GM12874 (cell line): ENCODE results near the gene EXOC4.

ENCODE experiments used
- TF ChIP-seq, protein P1 (sequence below): IDR thresholded peaks from 2 replicates; pipeline ENCODE4 v1.5.1; 2011; ENCODE audit warnings: low read depth, mild to moderate bottlenecking, control low read depth, low read length, moderate library complexity; ENCODE audit not compliant: insufficient read depth

Gene EXOC4

DNA sequence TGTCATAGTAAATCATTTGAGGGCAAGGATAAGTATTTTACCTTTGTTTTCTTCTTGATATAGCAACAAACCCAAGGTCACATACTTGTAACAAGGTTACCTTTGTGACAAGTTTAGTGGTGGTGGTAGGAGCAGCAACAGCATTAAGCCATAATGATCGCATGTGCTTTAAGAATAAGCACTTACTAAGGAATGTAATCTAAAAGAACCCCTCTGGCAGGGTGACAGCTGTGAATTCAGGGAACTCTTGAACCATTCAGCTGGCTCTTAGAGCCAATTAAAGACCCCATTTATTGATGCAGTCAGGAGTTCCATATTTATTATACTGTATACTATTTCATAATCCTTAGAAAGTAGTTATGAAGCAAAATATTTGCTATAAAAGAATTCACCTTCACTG lies 370.8 kb downstream of the EXOC4 start:
- TF ChIP-seq, protein P1, sequence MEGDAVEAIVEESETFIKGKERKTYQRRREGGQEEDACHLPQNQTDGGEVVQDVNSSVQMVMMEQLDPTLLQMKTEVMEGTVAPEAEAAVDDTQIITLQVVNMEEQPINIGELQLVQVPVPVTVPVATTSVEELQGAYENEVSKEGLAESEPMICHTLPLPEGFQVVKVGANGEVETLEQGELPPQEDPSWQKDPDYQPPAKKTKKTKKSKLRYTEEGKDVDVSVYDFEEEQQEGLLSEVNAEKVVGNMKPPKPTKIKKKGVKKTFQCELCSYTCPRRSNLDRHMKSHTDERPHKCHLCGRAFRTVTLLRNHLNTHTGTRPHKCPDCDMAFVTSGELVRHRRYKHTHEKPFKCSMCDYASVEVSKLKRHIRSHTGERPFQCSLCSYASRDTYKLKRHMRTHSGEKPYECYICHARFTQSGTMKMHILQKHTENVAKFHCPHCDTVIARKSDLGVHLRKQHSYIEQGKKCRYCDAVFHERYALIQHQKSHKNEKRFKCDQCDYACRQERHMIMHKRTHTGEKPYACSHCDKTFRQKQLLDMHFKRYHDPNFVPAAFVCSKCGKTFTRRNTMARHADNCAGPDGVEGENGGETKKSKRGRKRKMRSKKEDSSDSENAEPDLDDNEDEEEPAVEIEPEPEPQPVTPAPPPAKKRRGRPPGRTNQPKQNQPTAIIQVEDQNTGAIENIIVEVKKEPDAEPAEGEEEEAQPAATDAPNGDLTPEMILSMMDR, result no peak

DNA sequence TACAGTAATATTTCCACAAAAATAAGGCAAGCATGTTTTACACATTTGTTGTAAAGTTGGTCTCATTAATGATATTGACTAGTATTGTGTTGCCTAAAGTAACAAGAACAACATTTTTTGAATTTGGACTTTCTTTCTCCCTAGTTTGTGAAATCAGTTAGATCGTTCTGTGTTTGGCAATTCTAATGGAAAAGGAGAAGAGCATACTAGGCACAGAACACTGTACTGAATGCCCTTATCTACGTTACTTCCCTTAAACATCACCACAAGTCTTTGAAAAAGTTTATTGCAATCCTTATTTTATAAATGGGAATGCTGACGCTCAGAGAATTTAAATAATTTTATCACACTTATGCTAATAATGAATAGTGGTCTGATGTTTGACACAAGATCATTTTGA lies 372.2 kb downstream of the EXOC4 start:
- TF ChIP-seq, protein P1, result no peak

DNA sequence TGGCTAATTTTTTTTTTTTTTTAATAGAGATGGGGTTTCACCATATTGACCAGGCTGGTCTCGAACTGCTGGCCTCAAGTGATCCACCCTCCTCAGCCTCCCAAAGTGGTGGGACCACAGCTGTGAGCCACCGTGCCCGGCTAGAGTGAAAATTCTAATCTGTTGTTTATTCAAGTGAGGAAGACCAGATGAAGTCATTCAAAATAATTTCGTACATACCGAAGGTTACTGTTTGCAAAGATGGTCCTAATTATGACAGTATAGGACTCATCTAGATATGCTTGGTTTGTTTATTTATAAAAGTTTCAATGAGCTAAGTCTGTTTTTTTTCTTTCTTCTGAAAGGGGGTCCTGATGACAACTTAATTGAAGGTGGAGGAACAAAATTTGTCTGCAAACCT lies 376.8 kb downstream of the EXOC4 start:
- TF ChIP-seq, protein P1, result no peak

DNA sequence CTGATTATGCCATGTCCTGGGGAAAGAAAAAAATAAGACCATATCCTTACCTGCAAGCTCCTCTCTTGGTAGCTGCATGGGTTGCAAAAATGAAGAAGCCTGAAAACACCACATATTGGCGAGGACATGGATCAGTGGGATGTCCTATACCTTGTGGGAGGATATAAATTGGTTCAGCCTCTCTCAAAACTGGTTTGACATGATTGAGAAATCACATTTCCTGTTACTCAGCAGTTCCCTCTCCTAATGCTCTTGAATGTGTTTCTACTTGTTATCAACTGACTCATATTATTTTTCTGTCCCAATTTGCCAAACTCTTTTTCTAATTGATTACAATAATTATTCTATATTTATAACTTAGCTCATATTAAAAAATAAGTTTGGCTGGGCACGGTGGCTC lies 380.2 kb downstream of the EXOC4 start:
- TF ChIP-seq, protein P1, result no peak

DNA sequence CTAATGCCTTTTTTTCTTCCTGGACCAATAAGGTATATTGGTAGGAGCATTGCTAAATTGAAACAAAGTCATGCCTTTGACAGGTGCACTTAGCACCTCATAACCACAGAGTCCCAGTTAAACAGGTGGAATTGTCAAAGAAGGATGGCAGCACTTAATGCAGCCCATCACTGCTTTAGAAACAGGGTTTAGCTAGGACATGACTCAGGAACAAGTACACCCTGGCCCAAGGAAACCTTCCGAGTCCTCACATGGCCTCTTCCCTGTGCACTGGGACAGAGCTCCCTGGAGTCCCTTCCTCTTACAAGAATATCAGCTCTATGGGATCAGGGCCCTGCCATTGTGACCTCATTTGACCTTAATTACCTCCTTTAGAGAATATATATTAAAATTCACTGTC lies 382.7 kb downstream of the EXOC4 start:
- TF ChIP-seq, protein P1, result no peak

DNA sequence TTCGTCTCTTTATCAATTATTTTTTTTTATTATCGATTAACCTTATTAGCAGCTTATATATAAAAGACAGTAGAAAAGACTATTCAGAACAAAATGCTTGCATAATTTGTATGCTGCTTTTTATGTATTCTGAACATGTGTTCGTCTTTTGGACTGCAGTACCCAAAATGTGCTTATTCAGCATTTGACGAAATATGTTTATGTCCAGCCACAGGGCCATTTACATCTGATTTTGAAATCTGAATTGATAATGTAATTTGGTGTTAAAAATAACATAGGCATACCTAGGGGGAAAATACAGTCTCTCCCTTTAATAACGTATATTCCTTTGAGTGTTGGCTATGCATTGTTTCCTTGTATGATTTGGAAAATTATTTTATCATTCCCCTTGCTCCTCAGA lies 386.0 kb downstream of the EXOC4 start:
- TF ChIP-seq, protein P1, result no peak

DNA sequence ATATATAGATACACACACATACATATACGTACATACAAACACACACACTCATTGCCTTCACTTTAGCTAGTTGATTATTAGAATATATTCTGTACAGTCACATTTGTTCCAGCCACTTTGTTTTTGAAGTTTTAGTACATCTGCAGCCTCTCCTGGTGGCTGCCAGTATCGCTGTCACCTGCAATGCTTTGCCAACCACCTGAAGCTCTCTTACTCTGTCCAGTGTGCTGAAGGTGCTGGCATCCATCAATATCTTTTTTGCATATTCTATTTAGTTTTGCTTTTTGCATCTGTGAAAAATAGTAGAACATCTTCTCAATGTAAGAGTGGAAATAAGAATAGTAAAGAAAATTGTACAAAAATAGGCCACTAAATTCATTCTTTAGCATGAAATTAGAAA lies 388.6 kb downstream of the EXOC4 start:
- TF ChIP-seq, protein P1, result no peak

DNA sequence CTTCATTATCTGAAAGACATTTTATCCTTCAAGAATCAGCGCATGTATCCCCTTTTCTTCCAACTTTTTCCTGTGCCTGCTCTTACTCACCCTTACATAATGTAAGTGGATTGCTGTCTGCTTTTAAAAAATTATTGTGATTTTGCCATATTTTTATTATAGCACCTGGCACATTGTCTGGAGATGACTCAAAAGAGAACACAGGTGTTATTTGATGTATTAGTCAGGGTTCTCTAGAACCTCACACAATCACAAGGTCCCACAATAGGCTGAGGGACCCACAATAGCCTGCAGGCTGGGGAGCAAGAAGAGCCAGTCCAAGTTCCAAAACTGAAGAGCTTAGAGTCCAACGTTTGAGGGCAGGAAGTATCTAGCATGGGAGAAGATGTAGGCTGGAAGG lies 390.0 kb downstream of the EXOC4 start:
- TF ChIP-seq, protein P1, result no peak
